ENCODE results near the gene SLC12A5.
A peak's percentile ranks its signal among the peaks of the same experiment; 100 is the strongest.
"Not testable (repeated sequence)": the region's sequence is repeated elsewhere in the genome, so short reads cannot be mapped to it uniquely, and the experiment has no call there.

The SLC12A5 gene

GRCh38 chr20:46087161-46087560, 58.1 kb downstream of the SLC12A5 start:
- H3K9ac ChIP-seq (ENCODE audit: low read depth in 1 of 2, low read length in 2 of 2) = no peak overlapping the region
- H3K36me3 ChIP-seq (ENCODE audit: control insufficient read depth in 1 of 2, insufficient read depth in 2 of 2, low read length in 2 of 2) = no peaks in the 10 kb centered on the region
- no peaks in the 10 kb centered on the region for H3K27me3 ChIP-seq (ENCODE audit: control insufficient read depth in 1 of 2, insufficient read depth in 2 of 2, low read length in 2 of 2)
- H3K4me1 ChIP-seq (ENCODE audit: control insufficient read depth in 1 of 2, insufficient read depth in 2 of 2, low read length in 2 of 2) = peaks cover 46 to 52% of the 10 kb centered on the region in 2 donors
- no peak overlapping the region for H3K4me3 ChIP-seq (ENCODE audit: low read depth in 1 of 2, low read length in 2 of 2)
- no peak overlapping the region for H3K27ac ChIP-seq (ENCODE audit: low read depth, low read length)
- no peaks in the 10 kb centered on the region for H3K9me3 ChIP-seq (ENCODE audit: control insufficient read depth in 1 of 2, low read length in 2 of 2)

- peak overlapping the region; percentile 61 to 83 for H3K9ac ChIP-seq (ENCODE audit: low read depth in 1 of 2, low read length in 2 of 2)
- no peaks in the 10 kb centered on the region for H3K27me3 ChIP-seq (ENCODE audit: control insufficient read depth in 1 of 2, insufficient read depth in 2 of 2, low read length in 2 of 2)
- H3K36me3 ChIP-seq (ENCODE audit: control insufficient read depth in 1 of 2, insufficient read depth in 2 of 2, low read length in 2 of 2) = no peaks in the 10 kb centered on the region
- H3K4me1 ChIP-seq (ENCODE audit: control insufficient read depth in 1 of 2, insufficient read depth in 2 of 2, low read length in 2 of 2) = peaks cover 42 to 43% of the 10 kb centered on the region in 2 donors
- peak overlapping the region; percentile 99 for H3K27ac ChIP-seq (ENCODE audit: low read depth, low read length)
- peak overlapping the region; percentile 80 to 90 for H3K4me3 ChIP-seq (ENCODE audit: low read depth in 1 of 2, low read length in 2 of 2)
- H3K9me3 ChIP-seq (ENCODE audit: control insufficient read depth in 1 of 2, low read length in 2 of 2) = no peaks in the 10 kb centered on the region
Measured at GRCh38 chr20:46088409-46089166, 59.6 kb downstream of the SLC12A5 start.

GRCh38 chr20:46089167-46089416, 60.1 kb downstream of the SLC12A5 start:
- Histone ChIP-seq H3K4me3 (ENCODE audit: low read depth in 1 of 2, low read length in 2 of 2) (peak overlapping the region; percentile 80 to 90), H3K9me3 (ENCODE audit: control insufficient read depth in 1 of 2, low read length in 2 of 2) (no peaks in the 10 kb centered on the region), H3K36me3 (ENCODE audit: control insufficient read depth in 1 of 2, insufficient read depth in 2 of 2, low read length in 2 of 2) (no peaks in the 10 kb centered on the region), H3K27me3 (ENCODE audit: control insufficient read depth in 1 of 2, insufficient read depth in 2 of 2, low read length in 2 of 2) (no peaks in the 10 kb centered on the region), H3K9ac (ENCODE audit: low read depth in 1 of 2, low read length in 2 of 2) (peak overlapping the region; percentile 61 to 83), H3K27ac (ENCODE audit: low read depth, low read length) (peak overlapping the region; percentile 99), H3K4me1 (ENCODE audit: control insufficient read depth in 1 of 2, insufficient read depth in 2 of 2, low read length in 2 of 2) (peaks cover 37 to 43% of the 10 kb centered on the region in 2 donors)

GRCh38 chr20:46089417-46090388, 60.7 kb downstream of the SLC12A5 start, which contains the start of gene NCOA5:
NCOA5 (minus strand) TSS chr20:46089962; CDS start chr20:46079424, 10,538 bp downstream.
- H3K27me3 ChIP-seq (ENCODE audit: control insufficient read depth in 1 of 2, insufficient read depth in 2 of 2, low read length in 2 of 2) = no peaks in the 10 kb centered on the region
- no peaks in the 10 kb centered on the region for H3K9me3 ChIP-seq (ENCODE audit: control insufficient read depth in 1 of 2, low read length in 2 of 2)
- H3K9ac ChIP-seq (ENCODE audit: low read depth in 1 of 2, low read length in 2 of 2) = peak within 1 kb of the TSS; percentile 61 to 83
- H3K27ac ChIP-seq (ENCODE audit: low read depth, low read length) = peak within 1 kb of the TSS; percentile 99
- no peaks in the 10 kb centered on the region for H3K36me3 ChIP-seq (ENCODE audit: control insufficient read depth in 1 of 2, insufficient read depth in 2 of 2, low read length in 2 of 2)
- H3K4me3 ChIP-seq (ENCODE audit: low read depth in 1 of 2, low read length in 2 of 2) = peak within 1 kb of the TSS; percentile 80 to 90
- peaks cover 31 to 43% of the 10 kb centered on the region in 2 donors for H3K4me1 ChIP-seq (ENCODE audit: control insufficient read depth in 1 of 2, insufficient read depth in 2 of 2, low read length in 2 of 2)

- not testable (repeated sequence) for H3K27me3 ChIP-seq (ENCODE audit: control insufficient read depth in 1 of 2, insufficient read depth in 2 of 2, low read length in 2 of 2); H3K36me3 ChIP-seq (ENCODE audit: control insufficient read depth in 1 of 2, insufficient read depth in 2 of 2, low read length in 2 of 2); H3K4me3 ChIP-seq (ENCODE audit: low read depth in 1 of 2, low read length in 2 of 2); H3K27ac ChIP-seq (ENCODE audit: low read depth, low read length); H3K9ac ChIP-seq (ENCODE audit: low read depth in 1 of 2, low read length in 2 of 2); H3K9me3 ChIP-seq (ENCODE audit: control insufficient read depth in 1 of 2, low read length in 2 of 2)
- H3K4me1 ChIP-seq (ENCODE audit: control insufficient read depth in 1 of 2, insufficient read depth in 2 of 2, low read length in 2 of 2) = peaks cover 10 to 24% of the 10 kb centered on the region in 2 donors
Measured at GRCh38 chr20:46091622-46092535, 62.9 kb downstream of the SLC12A5 start.

GRCh38 chr20:46093531-46093930, 64.5 kb downstream of the SLC12A5 start:
- H3K27ac ChIP-seq (ENCODE audit: low read depth, low read length) = no peak overlapping the region
- no peak overlapping the region for H3K4me3 ChIP-seq (ENCODE audit: low read depth in 1 of 2, low read length in 2 of 2)
- H3K27me3 ChIP-seq (ENCODE audit: control insufficient read depth in 1 of 2, insufficient read depth in 2 of 2, low read length in 2 of 2) = peaks cover 0 to under 1% of the 10 kb centered on the region in 2 donors
- no peaks in the 10 kb centered on the region for H3K36me3 ChIP-seq (ENCODE audit: control insufficient read depth in 1 of 2, insufficient read depth in 2 of 2, low read length in 2 of 2)
- no peak overlapping the region for H3K9ac ChIP-seq (ENCODE audit: low read depth in 1 of 2, low read length in 2 of 2)
- peaks cover under 1 to 8% of the 10 kb centered on the region in 2 donors for H3K4me1 ChIP-seq (ENCODE audit: control insufficient read depth in 1 of 2, insufficient read depth in 2 of 2, low read length in 2 of 2)
- no peaks in the 10 kb centered on the region for H3K9me3 ChIP-seq (ENCODE audit: control insufficient read depth in 1 of 2, low read length in 2 of 2)

- Histone ChIP-seq H3K4me1 (ENCODE audit: control insufficient read depth in 1 of 2, insufficient read depth in 2 of 2, low read length in 2 of 2) (no peaks in the 10 kb centered on the region), H3K9ac (ENCODE audit: low read depth in 1 of 2, low read length in 2 of 2) (no peak overlapping the region), H3K9me3 (ENCODE audit: control insufficient read depth in 1 of 2, low read length in 2 of 2) (no peaks in the 10 kb centered on the region), H3K36me3 (ENCODE audit: control insufficient read depth in 1 of 2, insufficient read depth in 2 of 2, low read length in 2 of 2) (no peaks in the 10 kb centered on the region), H3K4me3 (ENCODE audit: low read depth in 1 of 2, low read length in 2 of 2) (peak overlapping the region in 1 of 2 donors; percentile 46), H3K27me3 (ENCODE audit: control insufficient read depth in 1 of 2, insufficient read depth in 2 of 2, low read length in 2 of 2) (peaks cover 12 to 16% of the 10 kb centered on the region in 2 donors), H3K27ac (ENCODE audit: low read depth, low read length) (no peak overlapping the region)
Measured at GRCh38 chr20:46099491-46100287, 70.7 kb downstream of the SLC12A5 start.

- H3K36me3 ChIP-seq (ENCODE audit: control insufficient read depth in 1 of 2, insufficient read depth in 2 of 2, low read length in 2 of 2); H3K9ac ChIP-seq (ENCODE audit: low read depth in 1 of 2, low read length in 2 of 2); H3K4me3 ChIP-seq (ENCODE audit: low read depth in 1 of 2, low read length in 2 of 2); H3K9me3 ChIP-seq (ENCODE audit: control insufficient read depth in 1 of 2, low read length in 2 of 2); H3K27ac ChIP-seq (ENCODE audit: low read depth, low read length); H3K4me1 ChIP-seq (ENCODE audit: control insufficient read depth in 1 of 2, insufficient read depth in 2 of 2, low read length in 2 of 2): not testable (repeated sequence)
- peaks cover 12 to 19% of the 10 kb centered on the region in 2 donors for H3K27me3 ChIP-seq (ENCODE audit: control insufficient read depth in 1 of 2, insufficient read depth in 2 of 2, low read length in 2 of 2)
Measured at GRCh38 chr20:46100444-46100843, 71.4 kb downstream of the SLC12A5 start.

GRCh38 chr20:46100988-46101387, 72.0 kb downstream of the SLC12A5 start:
- Histone ChIP-seq H3K27me3 (ENCODE audit: control insufficient read depth in 1 of 2, insufficient read depth in 2 of 2, low read length in 2 of 2) (peaks cover 12 to 20% of the 10 kb centered on the region in 2 donors), H3K9me3 (ENCODE audit: control insufficient read depth in 1 of 2, low read length in 2 of 2) (no peaks in the 10 kb centered on the region), H3K4me3 (ENCODE audit: low read depth in 1 of 2, low read length in 2 of 2) (no peak overlapping the region), H3K9ac (ENCODE audit: low read depth in 1 of 2, low read length in 2 of 2) (no peak overlapping the region), H3K36me3 (ENCODE audit: control insufficient read depth in 1 of 2, insufficient read depth in 2 of 2, low read length in 2 of 2) (no peaks in the 10 kb centered on the region), H3K27ac (ENCODE audit: low read depth, low read length) (no peak overlapping the region), H3K4me1 (ENCODE audit: control insufficient read depth in 1 of 2, insufficient read depth in 2 of 2, low read length in 2 of 2) (no peaks in the 10 kb centered on the region)

All from duodenal mucosa (tissue), 2 donors.